ENCODE results near the gene CCDC78. TPM values are rescaled to one million over a fixed set of nuclear protein-coding genes. Genes with fewer than 3 reads are reported as not detected.

CCDC78 gene
- total RNA-seq, 1 donor = 1.3 TPM

DNA sequence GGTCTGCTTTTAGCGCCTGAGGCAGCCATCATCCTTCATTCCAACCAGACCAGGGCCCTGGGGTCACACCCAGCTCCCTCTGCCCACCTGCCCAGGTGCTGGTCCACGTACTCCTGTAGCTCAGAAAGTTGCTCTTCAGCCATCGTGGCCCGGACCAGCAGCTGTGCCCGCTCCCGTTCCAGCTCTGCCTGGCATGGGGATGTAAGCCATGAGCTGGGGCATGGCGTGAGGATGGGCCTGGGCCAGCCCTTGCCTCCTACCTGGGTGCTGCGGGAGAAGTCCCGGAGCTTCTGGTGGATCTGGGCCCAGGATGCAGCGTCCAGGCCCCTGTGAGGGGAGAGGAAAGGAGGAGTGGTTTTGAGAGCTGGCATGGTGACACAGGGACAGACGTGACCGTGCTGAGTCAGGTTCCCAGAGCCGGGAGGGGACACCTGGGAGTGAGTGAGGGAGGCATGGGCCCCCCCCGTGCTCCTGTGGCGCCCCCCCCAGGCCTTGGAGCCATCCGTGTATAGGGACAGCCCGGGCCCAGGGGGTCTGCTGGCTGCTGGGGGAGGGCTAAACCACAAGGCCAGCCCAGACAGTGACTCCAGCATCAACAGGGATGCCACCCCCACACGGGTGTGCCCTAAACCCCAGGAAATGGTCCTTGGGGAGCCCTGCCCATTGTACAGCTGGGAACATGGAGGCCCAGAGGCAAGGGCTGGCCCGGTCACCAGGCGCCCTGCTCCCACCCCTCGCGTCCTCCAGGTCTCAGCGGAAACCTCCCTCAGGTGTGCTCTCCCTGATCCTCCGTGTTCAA, 3.2 kb downstream of the CCDC78 start:
- TF ChIP-seq, protein P1, sequence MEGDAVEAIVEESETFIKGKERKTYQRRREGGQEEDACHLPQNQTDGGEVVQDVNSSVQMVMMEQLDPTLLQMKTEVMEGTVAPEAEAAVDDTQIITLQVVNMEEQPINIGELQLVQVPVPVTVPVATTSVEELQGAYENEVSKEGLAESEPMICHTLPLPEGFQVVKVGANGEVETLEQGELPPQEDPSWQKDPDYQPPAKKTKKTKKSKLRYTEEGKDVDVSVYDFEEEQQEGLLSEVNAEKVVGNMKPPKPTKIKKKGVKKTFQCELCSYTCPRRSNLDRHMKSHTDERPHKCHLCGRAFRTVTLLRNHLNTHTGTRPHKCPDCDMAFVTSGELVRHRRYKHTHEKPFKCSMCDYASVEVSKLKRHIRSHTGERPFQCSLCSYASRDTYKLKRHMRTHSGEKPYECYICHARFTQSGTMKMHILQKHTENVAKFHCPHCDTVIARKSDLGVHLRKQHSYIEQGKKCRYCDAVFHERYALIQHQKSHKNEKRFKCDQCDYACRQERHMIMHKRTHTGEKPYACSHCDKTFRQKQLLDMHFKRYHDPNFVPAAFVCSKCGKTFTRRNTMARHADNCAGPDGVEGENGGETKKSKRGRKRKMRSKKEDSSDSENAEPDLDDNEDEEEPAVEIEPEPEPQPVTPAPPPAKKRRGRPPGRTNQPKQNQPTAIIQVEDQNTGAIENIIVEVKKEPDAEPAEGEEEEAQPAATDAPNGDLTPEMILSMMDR (IDR thresholded peaks at IDR 0.05; ENCODE audit: insufficient read depth, low read depth, low read length) = no peak
- H3K4me3 ChIP-seq (ENCODE audit: low read depth, low read length) = no peak overlapping the region
- no peak for DNase-seq (ENCODE audit: low read depth)

GRCh38 chr16:721765-722540, 4.3 kb downstream of the CCDC78 start:
- H3K4me3 ChIP-seq (ENCODE audit: low read depth, low read length) = peak overlapping the region; percentile 71
- TF ChIP-seq, protein P1 (IDR thresholded peaks at IDR 0.05; ENCODE audit: insufficient read depth, low read depth, low read length) = no peak
- no peak for DNase-seq (ENCODE audit: low read depth)

GRCh38 chr16:720990-721764, 5.1 kb downstream of the CCDC78 start, which contains the start of gene ANTKMT:
Gene ANTKMT (plus strand): TSS chr16:721146. CDS start chr16:721275, 129 bp downstream.
- H3K4me3 ChIP-seq (ENCODE audit: low read depth, low read length) = peak within 1 kb of the TSS; percentile 71
- peak; percentile 68 for DNase-seq (ENCODE audit: low read depth)
- TF ChIP-seq, protein P1 (IDR thresholded peaks at IDR 0.05; ENCODE audit: insufficient read depth, low read depth, low read length) = no peak

- DNase-seq (ENCODE audit: low read depth) = peak; percentile 83
- TF ChIP-seq, protein P1 (IDR thresholded peaks at IDR 0.05; ENCODE audit: insufficient read depth, low read depth, low read length) = peak; percentile 13
These were observed 5.7 kb downstream of the CCDC78 start for GRCh38 chr16:720447-720989.

DNA sequence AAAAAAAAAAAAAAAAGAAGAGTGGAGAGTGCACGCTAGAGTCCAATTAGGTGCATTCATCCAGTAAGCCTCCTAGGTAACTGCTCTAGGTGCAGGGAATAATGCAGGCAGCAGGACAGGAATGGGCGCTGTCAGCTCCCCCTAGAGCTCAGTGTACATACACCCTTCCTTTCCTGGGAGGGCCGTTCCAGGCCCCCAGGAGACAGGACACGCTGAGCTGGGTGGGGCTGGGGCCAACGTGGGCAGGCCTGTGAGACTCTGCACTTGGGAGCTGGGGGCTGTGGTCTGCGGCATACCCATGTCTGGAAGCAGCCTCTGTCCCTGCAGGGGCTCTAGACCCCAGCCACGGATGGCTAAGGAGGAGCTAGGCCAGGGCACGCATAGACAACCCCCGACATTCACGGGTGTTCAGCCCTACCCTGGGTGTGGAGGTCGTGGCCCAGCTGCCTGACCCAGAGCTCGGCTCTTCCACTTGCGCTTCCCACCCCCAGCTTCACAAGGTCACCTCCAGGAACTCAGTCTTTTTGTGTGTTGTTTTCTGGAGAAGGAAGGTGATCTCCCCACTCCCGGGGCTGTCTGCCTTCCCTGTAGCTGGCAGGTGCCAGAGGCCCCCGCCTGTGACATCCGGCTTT, 6.3 kb downstream of the CCDC78 start:
- no peak for DNase-seq (ENCODE audit: low read depth)
- peak overlapping the region; percentile 71 for H3K4me3 ChIP-seq (ENCODE audit: low read depth, low read length)
- TF ChIP-seq, protein P1 (IDR thresholded peaks at IDR 0.05; ENCODE audit: insufficient read depth, low read depth, low read length) = peak; percentile 21

More at GRCh38 chr16:720447-720989, 5.7 kb downstream of the CCDC78 start:
- peak overlapping the region; percentile 71 for H3K4me3 ChIP-seq (ENCODE audit: low read depth, low read length)

GRCh38 chr16:718922-719321, 7.3 kb downstream of the CCDC78 start:
- no peak overlapping the region for H3K4me3 ChIP-seq (ENCODE audit: low read depth, low read length)
- DNase-seq (ENCODE audit: low read depth) = no peak
- TF ChIP-seq, protein P1 (IDR thresholded peaks at IDR 0.05; ENCODE audit: insufficient read depth, low read depth, low read length) = no peak
